ENCODE results near the gene SESTD1. TPM values are rescaled to one million over a fixed set of nuclear protein-coding genes. Genes with fewer than 3 reads are reported as not detected.

Gene SESTD1
- total RNA-seq, 1 donor from 2014 or later: 29.7 TPM

GRCh38 chr2:179132076-179132475 lies 132.6 kb downstream of the SESTD1 start:
- Histone ChIP-seq H3K36me3 (ENCODE audit: control insufficient read depth in 3 of 3, insufficient read depth in 3 of 3, low read length in 3 of 3) (peaks cover 0 to 5% (median 0%) of the 10 kb centered on the region in 3 donors), H3K4me3 (ENCODE audit: low read length in 3 of 3) (no peak overlapping the region), H3K4me1 (ENCODE audit: control insufficient read depth in 3 of 3, insufficient read depth in 3 of 3, low read length in 3 of 3) (no peaks in the 10 kb centered on the region), H3K27ac (ENCODE audit: low read depth, low read length) (no peak overlapping the region), H3K9me3 (ENCODE audit: control insufficient read depth in 3 of 3, low read length in 3 of 3) (no peaks in the 10 kb centered on the region), H3K9ac (ENCODE audit: low read depth in 1 of 3, low read length in 3 of 3) (no peak overlapping the region), H3K27me3 (ENCODE audit: control insufficient read depth in 3 of 3, insufficient read depth in 3 of 3, low read length in 3 of 3) (no peaks in the 10 kb centered on the region)

GRCh38 chr2:179130560-179130959 lies 134.1 kb downstream of the SESTD1 start:
- H3K27me3 ChIP-seq (ENCODE audit: control insufficient read depth in 3 of 3, insufficient read depth in 3 of 3, low read length in 3 of 3): no peaks in the 10 kb centered on the region
- peaks cover 0 to 5% (median 0%) of the 10 kb centered on the region in 3 donors for H3K36me3 ChIP-seq (ENCODE audit: control insufficient read depth in 3 of 3, insufficient read depth in 3 of 3, low read length in 3 of 3)
- H3K27ac ChIP-seq (ENCODE audit: low read depth, low read length): no peak overlapping the region
- no peaks in the 10 kb centered on the region for H3K4me1 ChIP-seq (ENCODE audit: control insufficient read depth in 3 of 3, insufficient read depth in 3 of 3, low read length in 3 of 3)
- H3K9ac ChIP-seq (ENCODE audit: low read depth in 1 of 3, low read length in 3 of 3): no peak overlapping the region
- H3K4me3 ChIP-seq (ENCODE audit: low read length in 3 of 3): no peak overlapping the region
- no peaks in the 10 kb centered on the region for H3K9me3 ChIP-seq (ENCODE audit: control insufficient read depth in 3 of 3, low read length in 3 of 3)

DNA sequence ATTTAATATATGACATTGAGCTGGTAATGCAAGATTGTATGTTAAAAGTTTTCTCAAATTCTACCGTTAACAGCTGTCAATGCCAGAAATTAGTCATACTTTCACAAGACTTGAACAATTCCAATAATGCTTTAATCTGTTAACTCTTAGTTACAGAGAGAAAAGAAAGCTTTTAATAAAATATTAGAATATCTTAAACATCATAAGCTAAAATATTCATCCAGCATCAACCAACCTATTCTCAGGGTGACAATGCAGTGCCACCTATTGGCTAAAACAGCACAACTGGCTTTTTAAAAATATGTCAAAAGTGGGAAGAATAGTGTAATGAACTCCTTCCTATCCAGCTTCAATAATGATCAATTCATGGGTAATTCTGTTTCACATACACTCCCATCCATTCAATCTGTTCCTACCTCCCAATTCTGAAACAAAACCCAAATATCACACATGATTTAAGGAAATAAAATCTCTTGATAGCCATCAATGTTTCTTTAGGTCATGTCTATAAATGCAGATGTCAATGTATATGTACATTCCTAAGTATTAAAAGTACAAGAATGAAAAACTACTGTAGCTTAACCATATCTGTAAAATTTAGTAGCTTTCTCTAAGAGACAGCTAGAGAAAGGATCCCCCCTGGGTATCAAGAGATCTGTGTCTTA lies 134.9 kb downstream of the SESTD1 start:
- H3K27me3 ChIP-seq (ENCODE audit: control insufficient read depth in 3 of 3, insufficient read depth in 3 of 3, low read length in 3 of 3): no peaks in the 10 kb centered on the region
- no peaks in the 10 kb centered on the region for H3K9me3 ChIP-seq (ENCODE audit: control insufficient read depth in 3 of 3, low read length in 3 of 3)
- no peaks in the 10 kb centered on the region for H3K4me1 ChIP-seq (ENCODE audit: control insufficient read depth in 3 of 3, insufficient read depth in 3 of 3, low read length in 3 of 3)
- peaks cover 0 to 5% (median 0%) of the 10 kb centered on the region in 3 donors for H3K36me3 ChIP-seq (ENCODE audit: control insufficient read depth in 3 of 3, insufficient read depth in 3 of 3, low read length in 3 of 3)
- H3K27ac ChIP-seq (ENCODE audit: low read depth, low read length): no peak overlapping the region
- H3K9ac ChIP-seq (ENCODE audit: low read depth in 1 of 3, low read length in 3 of 3): no peak overlapping the region
- H3K4me3 ChIP-seq (ENCODE audit: low read length in 3 of 3): no peak overlapping the region

- Histone ChIP-seq H3K36me3 (ENCODE audit: control insufficient read depth in 3 of 3, insufficient read depth in 3 of 3, low read length in 3 of 3) (peaks cover 0 to 3% (median 2%) of the 10 kb centered on the region in 3 donors), H3K4me1 (ENCODE audit: control insufficient read depth in 3 of 3, insufficient read depth in 3 of 3, low read length in 3 of 3) (no peaks in the 10 kb centered on the region), H3K9me3 (ENCODE audit: control insufficient read depth in 3 of 3, low read length in 3 of 3) (no peaks in the 10 kb centered on the region), H3K9ac (ENCODE audit: low read depth in 1 of 3, low read length in 3 of 3) (no peak overlapping the region), H3K4me3 (ENCODE audit: low read length in 3 of 3) (no peak overlapping the region), H3K27ac (ENCODE audit: low read depth, low read length) (no peak overlapping the region), H3K27me3 (ENCODE audit: control insufficient read depth in 3 of 3, insufficient read depth in 3 of 3, low read length in 3 of 3) (no peaks in the 10 kb centered on the region)
These were observed 139.2 kb downstream of the SESTD1 start for GRCh38 chr2:179125404-179125803.

DNA sequence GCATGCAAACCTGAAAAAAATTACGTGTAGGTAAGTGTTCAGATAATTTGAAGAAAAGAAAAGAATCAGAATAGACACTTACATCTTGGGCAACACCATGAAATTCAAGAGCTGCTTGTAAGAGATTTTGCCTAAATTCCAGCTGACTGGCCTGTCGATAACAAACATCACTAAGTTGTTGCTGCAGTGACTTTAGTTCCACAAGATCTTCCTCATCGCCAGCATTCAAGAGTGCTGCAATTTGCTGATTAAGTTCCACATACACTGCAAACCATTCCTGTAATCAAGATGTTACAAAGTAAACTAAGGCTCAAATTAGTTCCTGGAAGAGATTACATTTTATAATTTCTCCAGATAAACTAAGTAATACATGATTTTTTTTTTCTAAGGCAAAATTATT lies 140.3 kb downstream of the SESTD1 start:
- Histone ChIP-seq H3K4me3 (ENCODE audit: low read length in 3 of 3) (no peak overlapping the region), H3K9ac (ENCODE audit: low read depth in 1 of 3, low read length in 3 of 3) (no peak overlapping the region), H3K27me3 (ENCODE audit: control insufficient read depth in 3 of 3, insufficient read depth in 3 of 3, low read length in 3 of 3) (no peaks in the 10 kb centered on the region), H3K9me3 (ENCODE audit: control insufficient read depth in 3 of 3, low read length in 3 of 3) (no peaks in the 10 kb centered on the region), H3K4me1 (ENCODE audit: control insufficient read depth in 3 of 3, insufficient read depth in 3 of 3, low read length in 3 of 3) (no peaks in the 10 kb centered on the region), H3K27ac (ENCODE audit: low read depth, low read length) (no peak overlapping the region), H3K36me3 (ENCODE audit: control insufficient read depth in 3 of 3, insufficient read depth in 3 of 3, low read length in 3 of 3) (peaks cover 0 to 3% (median 2%) of the 10 kb centered on the region in 3 donors)

DNA sequence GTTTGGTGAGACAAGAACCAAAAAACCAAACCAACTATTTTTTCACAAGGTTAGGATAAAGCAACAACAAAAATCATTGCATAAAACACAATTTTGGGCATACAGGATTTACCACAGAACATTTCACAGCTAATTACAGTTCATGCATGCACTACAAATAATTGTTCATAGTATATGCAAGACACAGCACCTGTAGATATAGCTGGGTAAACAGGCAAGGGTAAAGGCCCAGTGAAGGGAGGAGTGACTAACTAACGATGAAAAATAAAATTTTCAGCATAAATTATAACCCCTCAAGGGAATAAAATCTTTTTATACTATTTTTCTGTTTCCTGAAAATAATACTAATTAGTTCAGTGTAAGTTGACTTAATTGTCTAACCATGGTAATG lies 141.4 kb downstream of the SESTD1 start:
- Histone ChIP-seq H3K9me3 (ENCODE audit: control insufficient read depth in 3 of 3, low read length in 3 of 3) (no peaks in the 10 kb centered on the region), H3K4me3 (ENCODE audit: low read length in 3 of 3) (no peak overlapping the region), H3K27me3 (ENCODE audit: control insufficient read depth in 3 of 3, insufficient read depth in 3 of 3, low read length in 3 of 3) (no peaks in the 10 kb centered on the region), H3K4me1 (ENCODE audit: control insufficient read depth in 3 of 3, insufficient read depth in 3 of 3, low read length in 3 of 3) (no peaks in the 10 kb centered on the region), H3K27ac (ENCODE audit: low read depth, low read length) (no peak overlapping the region), H3K36me3 (ENCODE audit: control insufficient read depth in 3 of 3, insufficient read depth in 3 of 3, low read length in 3 of 3) (peaks cover 0 to 6% (median 2%) of the 10 kb centered on the region in 3 donors), H3K9ac (ENCODE audit: low read depth in 1 of 3, low read length in 3 of 3) (no peak overlapping the region)

- Histone ChIP-seq H3K4me1 (ENCODE audit: control insufficient read depth in 3 of 3, insufficient read depth in 3 of 3, low read length in 3 of 3) (peaks cover 0 to 3% (median 0%) of the 10 kb centered on the region in 3 donors), H3K36me3 (ENCODE audit: control insufficient read depth in 3 of 3, insufficient read depth in 3 of 3, low read length in 3 of 3) (peaks cover 9 to 34% (median 23%) of the 10 kb centered on the region in 3 donors), H3K27me3 (ENCODE audit: control insufficient read depth in 3 of 3, insufficient read depth in 3 of 3, low read length in 3 of 3) (no peaks in the 10 kb centered on the region), H3K9ac (ENCODE audit: low read depth in 1 of 3, low read length in 3 of 3) (no peak overlapping the region), H3K27ac (ENCODE audit: low read depth, low read length) (no peak overlapping the region), H3K4me3 (ENCODE audit: low read length in 3 of 3) (no peak overlapping the region), H3K9me3 (ENCODE audit: control insufficient read depth in 3 of 3, low read length in 3 of 3) (no peaks in the 10 kb centered on the region)
These were observed 156.9 kb downstream of the SESTD1 start for GRCh38 chr2:179107737-179108136.

DNA sequence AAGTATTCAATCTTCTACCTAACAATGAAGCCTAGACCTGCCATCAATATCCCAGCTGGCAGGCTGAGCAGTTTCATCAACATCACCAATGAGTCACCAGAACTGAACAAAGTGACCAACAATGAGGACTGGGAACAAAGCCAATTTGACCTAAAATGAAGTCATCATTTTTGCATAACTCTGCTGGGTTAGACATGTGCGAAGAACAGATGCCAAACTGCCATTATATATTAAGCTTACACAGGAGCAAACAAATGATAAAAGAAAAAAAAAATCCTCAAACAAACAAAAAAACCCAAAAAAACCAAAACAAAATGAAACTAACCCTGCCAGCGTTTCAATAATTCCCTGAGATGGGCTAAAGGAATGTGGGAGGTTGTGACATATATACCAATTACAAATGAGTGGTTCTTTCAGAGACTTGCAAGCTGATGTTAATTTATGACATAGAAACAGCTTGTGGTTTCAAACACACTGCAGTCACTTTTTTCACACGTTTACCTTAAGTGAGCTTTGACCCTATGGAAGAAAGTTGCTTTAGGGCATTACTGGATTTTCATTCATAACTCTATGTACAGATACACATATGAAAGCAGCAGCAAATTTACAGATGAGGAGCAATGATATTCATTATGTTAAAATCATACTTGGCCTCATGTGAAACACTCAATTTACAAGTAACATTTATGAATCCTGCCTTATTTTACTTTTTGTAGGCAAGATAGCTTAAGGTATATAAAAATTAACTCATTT lies 157.8 kb downstream of the SESTD1 start:
- H3K36me3 ChIP-seq (ENCODE audit: control insufficient read depth in 3 of 3, insufficient read depth in 3 of 3, low read length in 3 of 3): peaks cover 6 to 28% (median 14%) of the 10 kb centered on the region in 3 donors
- H3K27ac ChIP-seq (ENCODE audit: low read depth, low read length): no peak overlapping the region
- H3K4me3 ChIP-seq (ENCODE audit: low read length in 3 of 3): no peak overlapping the region
- H3K4me1 ChIP-seq (ENCODE audit: control insufficient read depth in 3 of 3, insufficient read depth in 3 of 3, low read length in 3 of 3): peaks cover 0 to 3% (median 0%) of the 10 kb centered on the region in 3 donors
- H3K9ac ChIP-seq (ENCODE audit: low read depth in 1 of 3, low read length in 3 of 3): no peak overlapping the region
- no peaks in the 10 kb centered on the region for H3K27me3 ChIP-seq (ENCODE audit: control insufficient read depth in 3 of 3, insufficient read depth in 3 of 3, low read length in 3 of 3)
- no peaks in the 10 kb centered on the region for H3K9me3 ChIP-seq (ENCODE audit: control insufficient read depth in 3 of 3, low read length in 3 of 3)

DNA sequence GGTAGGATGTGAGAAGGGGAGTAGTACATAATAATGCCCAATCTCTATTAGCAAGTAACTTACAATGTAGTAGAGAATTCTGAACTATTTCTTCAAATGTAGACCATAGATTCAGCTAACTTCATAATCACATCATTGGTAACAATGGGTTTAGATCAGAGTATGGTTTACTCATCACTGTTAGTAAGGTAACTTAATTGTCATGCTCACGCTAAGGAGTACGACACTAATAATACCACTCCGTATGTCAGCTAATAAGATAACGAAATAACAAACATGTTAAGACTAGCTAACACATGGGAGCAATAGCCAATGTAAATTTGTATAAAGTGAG lies 158.3 kb downstream of the SESTD1 start:
- Histone ChIP-seq H3K36me3 (ENCODE audit: control insufficient read depth in 3 of 3, insufficient read depth in 3 of 3, low read length in 3 of 3) (peaks cover 6 to 28% (median 12%) of the 10 kb centered on the region in 3 donors), H3K4me1 (ENCODE audit: control insufficient read depth in 3 of 3, insufficient read depth in 3 of 3, low read length in 3 of 3) (peaks cover 0 to 3% (median 0%) of the 10 kb centered on the region in 3 donors), H3K9ac (ENCODE audit: low read depth in 1 of 3, low read length in 3 of 3) (no peak overlapping the region), H3K27ac (ENCODE audit: low read depth, low read length) (no peak overlapping the region), H3K9me3 (ENCODE audit: control insufficient read depth in 3 of 3, low read length in 3 of 3) (no peaks in the 10 kb centered on the region), H3K27me3 (ENCODE audit: control insufficient read depth in 3 of 3, insufficient read depth in 3 of 3, low read length in 3 of 3) (no peaks in the 10 kb centered on the region), H3K4me3 (ENCODE audit: low read length in 3 of 3) (no peak overlapping the region)

- Histone ChIP-seq H3K9me3 (ENCODE audit: control insufficient read depth in 3 of 3, low read length in 3 of 3) (no peaks in the 10 kb centered on the region), H3K27me3 (ENCODE audit: control insufficient read depth in 3 of 3, insufficient read depth in 3 of 3, low read length in 3 of 3) (no peaks in the 10 kb centered on the region), H3K36me3 (ENCODE audit: control insufficient read depth in 3 of 3, insufficient read depth in 3 of 3, low read length in 3 of 3) (peaks cover 4 to 23% (median 5%) of the 10 kb centered on the region in 3 donors), H3K4me1 (ENCODE audit: control insufficient read depth in 3 of 3, insufficient read depth in 3 of 3, low read length in 3 of 3) (peaks cover 0 to 3% (median 0%) of the 10 kb centered on the region in 3 donors), H3K4me3 (ENCODE audit: low read length in 3 of 3) (no peak overlapping the region), H3K9ac (ENCODE audit: low read depth in 1 of 3, low read length in 3 of 3) (no peak overlapping the region), H3K27ac (ENCODE audit: low read depth, low read length) (no peak overlapping the region)
These were observed 159.9 kb downstream of the SESTD1 start for GRCh38 chr2:179104736-179105135.

All from skeletal muscle tissue (tissue), 4 donors.